ENCODE data around the gene BCL6B. TPM values are rescaled to one million over a fixed set of nuclear protein-coding genes. Genes with fewer than 3 reads are reported as not detected.

The BCL6B gene
- total RNA-seq, 2 donors from 2014 or later, result 2.9 to 7.0 TPM

GRCh38 chr17:7019367-7019766 lies 3.5 kb upstream of the BCL6B start:
- Histone ChIP-seq H3K4me1 (ENCODE audit: control insufficient read depth, insufficient read depth, low read length) (no peaks in the 10 kb centered on the region), H3K9me3 (ENCODE audit: control insufficient read depth, low read length) (no peaks in the 10 kb centered on the region), H3K27ac (ENCODE audit: low read depth, low read length) (no peak overlapping the region), H3K9ac (ENCODE audit: extremely low read depth, low read length, poor library complexity, severe bottlenecking) (peak overlapping the region; percentile 30), H3K4me3 (ENCODE audit: low read length) (no peak overlapping the region), H3K36me3 (ENCODE audit: control insufficient read depth, insufficient read depth, low read length) (peaks cover 3% of the 10 kb centered on the region), H3K27me3 (ENCODE audit: control insufficient read depth, insufficient read depth, low read length, poor library complexity, severe bottlenecking) (peaks cover 37% of the 10 kb centered on the region)
- WGBS, 2 experiments (ENCODE audit: insufficient coverage in 1 of 2, insufficient read length in 1 of 2), result 62 to 77% methylated on average over 5 to 10 of the region's 10 CpGs
- Mint-ChIP-seq H3K27me3 (ENCODE audit: insufficient read depth) (peaks cover 39% of the 10 kb centered on the region), H3K4me1 (peaks cover 20% of the 10 kb centered on the region), H3K27ac (peak overlapping the region; percentile 77), H3K4me3 (no peak overlapping the region), H3K9me3 (peaks cover 7% of the 10 kb centered on the region), H3K36me3 (ENCODE audit: low read depth) (peaks cover 12% of the 10 kb centered on the region)
- TF ChIP-seq CTCF (conservative IDR thresholded peaks at IDR 0.05), result no peak
- peak; percentile 43 for DNase-seq

- H3K27ac ChIP-seq (ENCODE audit: low read depth, low read length), result no peak overlapping the region
- Mint-ChIP-seq H3K9me3 (peaks cover 7% of the 10 kb centered on the region), H3K27ac (peak overlapping the region; percentile 77)
These were observed 2.9 kb upstream of the BCL6B start for GRCh38 chr17:7019839-7020519.

GRCh38 chr17:7020894-7021664 lies 1.8 kb upstream of the BCL6B start:
- Mint-ChIP-seq H3K4me1 (peaks cover 16% of the 10 kb centered on the region), H3K36me3 (ENCODE audit: low read depth) (peaks cover 11% of the 10 kb centered on the region), H3K4me3 (no peak overlapping the region), H3K9me3 (peaks cover 7% of the 10 kb centered on the region), H3K27ac (no peak overlapping the region), H3K27me3 (ENCODE audit: insufficient read depth) (peaks cover 43% of the 10 kb centered on the region)
- Histone ChIP-seq H3K27me3 (ENCODE audit: control insufficient read depth, insufficient read depth, low read length, poor library complexity, severe bottlenecking) (peaks cover 37% of the 10 kb centered on the region), H3K27ac (ENCODE audit: low read depth, low read length) (no peak overlapping the region), H3K4me1 (ENCODE audit: control insufficient read depth, insufficient read depth, low read length) (no peaks in the 10 kb centered on the region), H3K4me3 (ENCODE audit: low read length) (no peak overlapping the region), H3K9me3 (ENCODE audit: control insufficient read depth, low read length) (no peaks in the 10 kb centered on the region), H3K36me3 (ENCODE audit: control insufficient read depth, insufficient read depth, low read length) (peaks cover 3% of the 10 kb centered on the region), H3K9ac (ENCODE audit: extremely low read depth, low read length, poor library complexity, severe bottlenecking) (no peak overlapping the region)
- peak; percentile 56 for DNase-seq
- TF ChIP-seq CTCF (conservative IDR thresholded peaks at IDR 0.05), result no peak
- WGBS, 2 experiments (ENCODE audit: insufficient coverage in 1 of 2, insufficient read length in 1 of 2), result 91 to 96% methylated on average over 6 to 11 of the region's 11 CpGs

More at GRCh38 chr17:7019839-7020519, 2.9 kb upstream of the BCL6B start:
- peak; percentile 92 for DNase-seq
- Histone ChIP-seq H3K4me1 (ENCODE audit: control insufficient read depth, insufficient read depth, low read length) (no peaks in the 10 kb centered on the region), H3K36me3 (ENCODE audit: control insufficient read depth, insufficient read depth, low read length) (peaks cover 3% of the 10 kb centered on the region), H3K9me3 (ENCODE audit: control insufficient read depth, low read length) (no peaks in the 10 kb centered on the region), H3K27me3 (ENCODE audit: control insufficient read depth, insufficient read depth, low read length, poor library complexity, severe bottlenecking) (peaks cover 37% of the 10 kb centered on the region), H3K4me3 (ENCODE audit: low read length) (no peak overlapping the region), H3K9ac (ENCODE audit: extremely low read depth, low read length, poor library complexity, severe bottlenecking) (peak overlapping the region; percentile 30)
- WGBS, 2 experiments (ENCODE audit: insufficient coverage in 1 of 2, insufficient read length in 1 of 2), result 50% methylated on average over 9 of the region's 16 CpGs; no CpG with 5 or more reads in 1 of the 2 experiments
- Mint-ChIP-seq H3K4me3 (no peak overlapping the region), H3K4me1 (peaks cover 19% of the 10 kb centered on the region), H3K36me3 (ENCODE audit: low read depth) (peaks cover 11% of the 10 kb centered on the region), H3K27me3 (ENCODE audit: insufficient read depth) (peaks cover 43% of the 10 kb centered on the region)
- TF ChIP-seq CTCF (conservative IDR thresholded peaks at IDR 0.05), result no peak
